HG03565 (cell line): ENCODE results near the gene ZNF215.
A peak's percentile ranks its signal among the peaks of the same experiment; 100 is the strongest.
"Not testable (repeated sequence)": the region's sequence is repeated elsewhere in the genome, so short reads cannot be mapped to it uniquely, and the experiment has no call there.

Source experiments
- ATAC-seq: cut with Tn5 transposase; IDR thresholded peaks from one replicate; pipeline ENCODE4 v1.9.1; 2021; ENCODE audit warnings: mild to moderate bottlenecking, moderate library complexity; ENCODE audit not compliant: unreplicated experiment

Gene ZNF215

GRCh38 chr11:6932145-6932544 lies 5.9 kb downstream of the ZNF215 start:
- no peak for ATAC-seq

GRCh38 chr11:6941970-6942369 lies 15.7 kb downstream of the ZNF215 start:
- no peak for ATAC-seq

- ATAC-seq, result no peak
These were observed 16.9 kb downstream of the ZNF215 start for GRCh38 chr11:6943131-6943530.

GRCh38 chr11:6954248-6954647 lies 28.0 kb downstream of the ZNF215 start:
- not testable (repeated sequence) for ATAC-seq

- no peak for ATAC-seq
These were observed 35.9 kb downstream of the ZNF215 start for GRCh38 chr11:6962141-6962540.

- ATAC-seq, result peak; percentile 78
These were observed 36.4 kb downstream of the ZNF215 start for GRCh38 chr11:6962673-6963072.

- no peak for ATAC-seq
These were observed 42.6 kb downstream of the ZNF215 start for GRCh38 chr11:6968816-6969215.

GRCh38 chr11:6969854-6970253 lies 43.6 kb downstream of the ZNF215 start:
- ATAC-seq, result not testable (repeated sequence)

- no peak for ATAC-seq
These were observed 53.1 kb downstream of the ZNF215 start for GRCh38 chr11:6979365-6979764.

GRCh38 chr11:6986487-6986886 lies 60.3 kb downstream of the ZNF215 start:
- ATAC-seq, result no peak

- no peak for ATAC-seq
These were observed 62.3 kb downstream of the ZNF215 start for GRCh38 chr11:6988506-6988905.

GRCh38 chr11:6991227-6991626 lies 65.0 kb downstream of the ZNF215 start:
- no peak for ATAC-seq

- no peak for ATAC-seq
These were observed 65.8 kb downstream of the ZNF215 start for GRCh38 chr11:6992026-6992425.

GRCh38 chr11:6992457-6993417 lies 66.5 kb downstream of the ZNF215 start:
- ATAC-seq, result no peak

GRCh38 chr11:6995703-6996102 lies 69.5 kb downstream of the ZNF215 start:
- ATAC-seq, result no peak

GRCh38 chr11:7004482-7004881 lies 78.3 kb downstream of the ZNF215 start:
- no peak for ATAC-seq
